Activated T-cell treated with anti-CD3 and anti-CD28 coated beads for 48 hours (primary cell): ENCODE results near the gene XRN1.
"Not testable (repeated sequence)": the region's sequence is repeated elsewhere in the genome, so short reads cannot be mapped to it uniquely, and the experiment has no call there.

Experiments
- DNase-seq: peaks from one replicate; pipeline ENCODE4 v3.0.0-alpha.2; 2020; ENCODE audit warnings: low read depth

Gene XRN1

DNA sequence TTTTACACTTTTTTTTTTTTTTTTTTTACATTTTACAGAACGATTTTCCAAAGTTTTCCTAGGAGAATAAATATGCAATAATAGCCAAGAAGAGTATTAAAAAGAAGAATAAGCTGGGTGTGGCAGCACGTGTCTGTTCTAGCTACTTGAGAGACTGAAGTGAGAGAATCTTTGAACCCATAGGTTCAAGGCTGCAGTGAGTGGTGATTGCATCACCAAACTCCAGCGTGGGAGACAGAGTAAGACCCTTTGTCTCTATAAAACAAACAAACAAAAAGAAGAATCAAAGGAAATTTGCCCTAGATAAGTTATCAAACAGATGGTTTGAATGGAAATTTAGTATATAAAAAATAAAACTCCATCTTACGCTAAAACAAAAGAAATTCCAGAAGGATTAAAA is 13.3 kb downstream of the XRN1 start:
- no peak for DNase-seq

DNA sequence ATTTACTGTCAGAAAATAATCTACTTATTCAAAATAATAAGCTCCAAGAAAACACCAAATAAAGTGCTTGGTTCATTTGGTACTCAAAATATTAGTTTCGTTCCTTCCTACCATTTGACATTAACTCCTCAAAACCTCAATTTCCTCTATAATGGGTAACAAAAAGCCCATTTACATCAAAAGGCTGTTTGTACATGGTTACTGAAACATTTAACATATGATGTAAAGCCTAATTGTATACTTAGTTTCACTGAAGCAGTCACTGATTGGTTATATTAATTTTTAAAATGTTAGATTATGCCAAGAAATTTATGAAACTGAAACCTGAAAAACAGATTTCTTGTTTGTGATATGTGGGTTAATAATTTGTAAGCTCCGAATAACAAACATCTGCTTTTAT is 14.7 kb downstream of the XRN1 start:
- no peak for DNase-seq

DNA sequence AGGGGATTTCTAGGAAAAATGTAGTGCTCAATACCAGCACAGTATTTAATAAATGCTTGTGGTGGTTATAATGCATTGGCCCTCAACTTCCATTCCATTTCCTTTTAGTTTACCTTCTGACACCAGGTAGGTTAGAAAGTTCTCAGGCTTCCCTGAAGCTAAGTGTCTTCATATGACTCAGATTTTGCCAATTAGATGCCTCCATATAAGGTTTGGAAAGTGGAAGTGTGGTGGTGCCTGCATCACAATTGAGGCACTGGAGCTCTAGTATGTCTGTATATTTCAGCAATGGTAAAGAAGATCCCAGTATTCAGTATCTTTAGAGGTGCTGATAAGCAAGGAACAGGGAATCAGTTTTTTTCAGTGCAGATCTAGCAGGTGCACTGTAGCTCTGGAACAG is 18.3 kb downstream of the XRN1 start:
- DNase-seq, result no peak

DNA sequence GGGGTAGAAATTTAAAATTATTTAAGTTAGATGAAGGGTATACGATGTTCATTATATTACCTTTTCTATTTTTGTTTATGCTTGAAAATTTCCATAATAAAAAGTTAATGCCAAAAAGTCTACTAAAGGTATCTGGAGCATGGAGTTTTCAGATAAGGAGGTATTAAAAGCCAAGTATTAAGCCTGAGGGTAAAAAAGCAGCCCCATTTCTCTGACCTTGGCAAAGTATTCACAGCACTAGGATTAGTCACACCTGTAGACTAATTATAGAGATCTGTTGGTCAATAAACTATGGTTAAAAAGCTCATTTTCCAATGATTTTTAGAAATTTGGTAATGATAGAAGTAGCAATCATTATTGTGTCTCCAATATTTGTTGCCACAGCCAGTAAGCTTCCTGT is 23.1 kb downstream of the XRN1 start:
- DNase-seq, result no peak

DNA sequence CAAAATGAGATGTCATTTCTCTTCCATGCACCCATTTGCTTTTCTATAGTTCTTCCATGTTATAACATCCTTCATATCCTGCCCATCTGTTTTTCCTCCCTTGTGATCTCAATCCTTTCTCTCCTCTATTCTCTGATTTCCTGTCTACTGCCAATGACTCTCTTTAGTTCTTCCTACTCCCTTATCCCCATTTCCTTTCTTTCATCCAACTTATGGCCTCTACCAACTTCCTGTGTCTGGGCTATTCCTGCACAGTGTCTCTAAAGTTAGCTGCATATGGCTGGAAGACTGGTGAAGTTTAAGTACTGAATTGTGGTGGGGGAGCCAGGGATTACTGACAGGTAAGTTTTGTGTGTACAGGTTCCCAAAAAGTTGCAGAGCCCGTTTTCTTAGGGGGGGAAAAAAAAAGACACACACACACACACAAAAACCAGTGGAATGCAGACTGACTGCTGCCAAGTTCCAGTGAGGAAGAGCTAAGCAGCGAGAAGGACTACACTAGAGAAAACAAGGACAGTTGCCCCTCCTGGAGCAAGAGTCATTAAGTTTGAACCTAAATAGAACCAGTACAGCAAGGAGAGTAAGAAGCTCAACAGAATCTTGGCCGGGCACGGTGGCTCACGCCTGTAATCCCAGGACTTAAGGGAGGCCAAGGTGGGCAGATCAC is 28.8 kb downstream of the XRN1 start:
- no peak for DNase-seq

DNA sequence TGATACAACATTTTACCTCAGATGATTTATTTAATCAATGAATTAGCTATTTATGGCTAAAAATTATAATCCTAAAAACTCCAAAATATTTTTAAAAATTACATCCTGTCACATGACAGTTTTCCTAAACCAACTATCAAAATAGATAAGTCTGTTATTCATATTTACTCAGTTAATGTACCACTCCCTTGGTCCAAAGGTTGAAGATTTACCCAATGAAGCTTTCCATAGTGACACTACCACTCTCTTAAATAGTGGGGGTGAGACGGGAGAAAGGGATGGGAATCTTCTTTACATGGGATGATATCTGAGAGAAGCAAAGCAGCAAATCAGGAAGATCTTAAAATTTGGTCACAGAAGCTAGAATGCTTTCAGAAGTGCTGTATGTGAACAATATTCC is 30.5 kb downstream of the XRN1 start:
- no peak for DNase-seq

DNA sequence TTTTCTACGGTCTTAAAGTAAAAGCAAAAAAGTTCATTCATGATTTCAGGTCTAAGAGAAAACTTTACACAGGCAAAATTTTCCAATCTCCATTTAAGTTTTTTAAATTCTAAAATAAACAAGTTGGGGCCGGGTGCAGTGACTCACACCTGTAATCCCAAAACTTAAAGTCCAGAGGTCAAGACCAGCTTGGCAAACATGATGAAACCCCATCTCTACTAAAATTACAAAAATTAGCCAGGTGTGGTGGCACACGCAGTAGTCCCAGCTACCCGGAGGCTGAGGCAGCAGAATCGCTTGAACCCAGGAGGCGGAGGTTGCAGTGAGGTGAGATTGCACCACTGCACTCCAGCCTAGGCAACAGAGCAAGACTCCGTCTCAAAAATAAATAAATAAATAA is 47.3 kb downstream of the XRN1 start:
- DNase-seq, result not testable (repeated sequence)

DNA sequence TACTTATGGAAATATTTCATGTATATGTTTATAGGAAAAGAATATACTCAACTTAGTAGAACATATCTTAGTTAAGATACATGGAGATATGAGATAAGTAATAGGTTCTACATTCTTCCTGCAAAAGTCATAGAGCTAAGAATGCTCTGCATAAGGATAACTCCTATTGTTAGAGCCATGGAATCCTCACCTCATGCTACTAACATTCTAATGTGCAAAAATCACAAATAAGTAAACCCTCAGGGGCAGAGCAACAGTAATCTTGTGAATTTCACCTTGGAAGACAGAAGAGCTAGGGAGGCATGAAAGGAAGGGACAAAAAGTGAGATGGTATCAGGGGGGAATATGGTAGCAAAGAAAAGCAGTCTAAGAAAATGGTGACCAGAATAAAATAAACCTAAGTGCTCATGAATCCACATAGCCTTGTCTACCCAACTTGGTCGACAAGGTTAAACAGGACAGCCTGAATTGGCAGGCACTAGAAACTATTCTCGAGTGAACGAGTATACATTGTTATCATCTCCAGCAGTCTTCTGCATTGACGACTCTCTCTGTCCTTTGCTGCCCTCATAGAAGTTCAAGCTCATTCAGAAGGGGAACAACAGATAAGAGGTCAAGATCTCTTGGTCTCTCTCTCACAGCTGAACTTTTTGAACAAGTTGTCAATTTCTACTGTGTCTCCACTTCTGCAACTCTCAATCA is 52.8 kb downstream of the XRN1 start:
- no peak for DNase-seq

DNA sequence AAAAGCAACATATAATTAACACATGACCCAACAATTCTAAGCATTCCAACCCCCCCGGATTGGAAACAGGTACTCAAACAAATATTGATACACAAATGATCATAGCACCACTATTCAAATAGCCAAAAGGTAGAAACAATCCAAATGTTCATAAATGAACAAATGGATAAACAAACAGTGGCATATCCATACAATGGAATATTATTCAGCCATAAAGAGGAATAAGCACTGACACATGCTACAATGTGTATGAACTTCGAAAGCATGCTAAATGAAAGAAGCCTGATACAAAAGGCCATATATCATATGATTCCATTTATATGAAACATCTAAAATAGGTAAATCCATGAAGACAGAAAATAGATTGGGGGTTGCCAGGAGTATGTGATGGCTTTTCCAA is 62.8 kb downstream of the XRN1 start:
- no peak for DNase-seq

DNA sequence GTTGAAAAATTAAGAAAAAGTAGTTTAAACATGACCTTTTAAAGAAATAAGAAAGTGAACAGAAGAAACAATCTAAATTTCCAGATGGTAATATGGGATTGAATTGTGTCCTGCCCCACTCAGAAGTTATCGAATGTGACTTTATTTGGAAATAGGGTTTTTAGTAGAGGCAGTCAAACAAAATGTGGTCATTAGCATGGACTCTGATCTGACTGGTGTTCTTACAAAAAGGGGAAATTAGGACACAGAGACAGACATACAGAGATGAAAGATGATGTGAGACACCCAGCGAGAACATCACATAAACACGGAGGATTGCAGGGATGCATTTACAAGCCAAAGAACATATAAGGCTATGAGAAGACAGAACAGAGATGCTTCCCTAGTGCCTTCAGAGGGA is 73.2 kb downstream of the XRN1 start:
- no peak for DNase-seq

DNA sequence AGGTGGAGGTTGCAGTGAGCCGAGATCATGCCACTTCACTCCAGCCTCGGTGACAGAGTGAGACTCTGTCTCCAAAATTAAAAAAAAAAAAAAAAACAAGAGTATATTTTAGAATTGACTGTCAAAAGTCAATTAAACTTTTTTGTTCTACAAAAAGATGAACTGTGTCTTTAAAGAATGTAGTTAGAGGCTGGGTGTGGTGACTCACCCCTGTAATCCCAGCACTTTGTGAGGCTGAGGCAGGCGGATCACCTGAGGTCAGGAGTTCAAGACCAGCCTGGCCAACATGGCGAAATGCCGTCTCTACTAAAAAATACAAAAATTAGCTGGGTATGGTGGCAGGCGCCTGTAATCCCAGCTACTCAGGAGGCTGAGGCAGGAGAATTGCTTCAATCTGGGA is 78.3 kb downstream of the XRN1 start:
- not testable (repeated sequence) for DNase-seq

DNA sequence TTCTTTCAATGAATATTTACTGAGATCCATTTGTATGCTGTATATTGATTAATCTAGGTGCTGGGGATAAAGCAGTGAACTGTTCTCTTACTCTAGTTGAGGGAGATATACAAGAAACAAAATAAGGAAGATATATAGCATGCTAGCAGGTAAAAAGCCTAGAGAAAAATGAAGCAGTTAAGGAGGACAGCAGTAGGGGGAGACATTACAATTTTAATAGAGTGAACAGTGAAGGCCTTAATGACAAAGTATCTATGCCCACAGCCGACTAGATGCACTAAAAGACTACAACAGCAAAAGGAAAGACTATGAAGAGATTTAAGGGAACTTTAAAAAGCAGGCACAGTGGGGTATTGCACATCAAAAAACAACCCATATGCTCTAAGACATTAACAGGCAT is 81.4 kb downstream of the XRN1 start:
- no peak for DNase-seq

DNA sequence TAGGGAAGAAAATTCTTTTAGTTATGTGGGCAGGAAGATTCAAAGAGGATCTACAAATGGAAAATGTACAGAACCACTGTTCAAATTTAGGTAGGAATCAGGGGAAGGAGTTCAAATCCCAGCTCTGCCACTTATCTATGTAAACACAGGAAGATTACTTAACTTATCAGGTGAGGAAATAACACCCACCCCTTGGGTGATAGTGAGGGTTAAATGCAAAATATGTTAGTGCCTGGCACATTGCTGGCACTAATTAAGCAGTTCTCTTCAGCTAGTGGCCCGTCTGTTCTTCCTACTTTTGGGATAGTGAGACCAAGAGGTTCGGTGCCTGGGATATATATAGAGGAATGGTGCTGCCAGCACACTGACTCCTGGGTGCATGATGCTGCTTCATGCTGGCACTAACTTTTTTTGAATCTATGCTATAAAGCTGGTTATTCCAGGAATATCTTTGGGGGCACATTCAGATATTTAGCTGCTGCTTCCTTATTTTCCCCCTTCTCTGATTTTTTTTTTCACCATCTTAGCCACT is 83.8 kb downstream of the XRN1 start:
- DNase-seq, result no peak

DNA sequence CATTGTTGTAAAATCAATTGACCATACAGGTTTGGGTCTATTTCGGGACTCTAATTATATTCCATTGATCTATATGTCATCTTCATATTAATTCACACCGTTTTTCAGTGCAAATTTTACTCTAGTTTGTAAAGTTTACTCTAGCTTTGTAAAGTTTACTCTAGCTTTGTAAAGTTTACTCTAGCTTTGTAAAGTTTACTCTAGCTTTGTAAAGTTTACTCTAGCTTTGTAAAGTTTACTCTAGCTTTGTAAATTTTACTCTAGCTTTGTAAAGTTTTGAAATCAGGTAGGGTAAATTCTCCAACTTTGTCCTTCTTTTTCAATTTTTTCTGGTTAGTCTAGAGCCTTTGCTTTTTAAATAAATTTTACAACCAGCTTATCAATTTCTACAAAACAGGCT is 84.4 kb downstream of the XRN1 start:
- DNase-seq, result not testable (repeated sequence)

DNA sequence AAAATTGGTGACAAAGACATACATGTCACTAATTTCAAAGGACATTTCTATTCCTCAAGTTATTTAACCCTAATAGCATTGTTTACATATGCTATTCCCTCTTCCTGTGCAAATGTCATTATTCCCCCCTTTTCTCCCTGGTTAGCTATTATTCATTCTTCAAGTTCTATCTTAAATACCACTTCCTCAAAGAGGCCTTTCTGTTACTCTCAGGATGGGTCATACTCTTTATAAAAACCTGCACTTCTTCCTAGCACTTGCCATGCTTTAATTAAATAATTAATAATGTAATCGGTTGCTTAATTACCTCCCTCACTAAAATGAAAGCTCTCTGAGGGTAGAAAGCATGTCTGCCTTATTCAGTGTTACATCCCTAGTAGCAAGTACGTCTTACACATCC is 88.5 kb downstream of the XRN1 start:
- no peak for DNase-seq

DNA sequence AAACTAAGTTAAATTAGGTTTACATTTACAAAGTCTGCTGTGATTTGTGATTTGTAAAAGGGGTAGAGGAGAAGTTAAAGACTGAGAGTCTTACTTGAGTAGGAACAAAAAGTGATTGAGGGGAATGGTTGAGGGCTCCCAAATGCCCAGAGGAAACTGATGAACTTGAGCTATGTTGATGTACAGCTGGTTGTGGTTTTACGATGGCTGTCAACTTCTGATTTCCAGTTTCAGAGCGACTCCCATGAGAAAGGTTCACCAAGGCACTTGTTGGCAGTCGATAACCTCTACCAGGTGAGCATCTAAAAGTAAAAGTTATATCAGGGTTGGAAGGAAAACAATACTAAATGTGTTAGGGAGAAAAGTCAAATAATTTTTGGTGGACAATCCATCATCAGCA is 91.0 kb downstream of the XRN1 start:
- DNase-seq, result no peak

DNA sequence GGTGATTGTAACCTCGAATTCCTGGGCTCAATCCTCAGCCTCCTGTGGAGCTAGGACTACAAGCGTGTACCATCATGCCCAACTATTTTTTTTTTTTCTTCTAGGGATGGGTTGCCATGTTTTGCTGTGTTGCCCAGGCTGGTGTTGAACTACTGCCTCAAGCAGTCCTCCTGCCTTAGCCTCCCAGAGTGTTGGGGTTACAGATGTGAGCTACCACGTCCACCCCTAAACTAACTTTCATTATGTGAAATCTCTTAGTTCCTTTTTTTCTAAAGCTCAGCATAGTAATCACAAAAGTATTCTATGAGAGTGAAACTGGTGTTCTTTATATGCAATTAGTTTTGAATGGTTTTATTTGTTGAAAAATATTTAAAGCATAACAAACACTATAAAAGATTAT is 92.1 kb downstream of the XRN1 start:
- DNase-seq, result no peak

DNA sequence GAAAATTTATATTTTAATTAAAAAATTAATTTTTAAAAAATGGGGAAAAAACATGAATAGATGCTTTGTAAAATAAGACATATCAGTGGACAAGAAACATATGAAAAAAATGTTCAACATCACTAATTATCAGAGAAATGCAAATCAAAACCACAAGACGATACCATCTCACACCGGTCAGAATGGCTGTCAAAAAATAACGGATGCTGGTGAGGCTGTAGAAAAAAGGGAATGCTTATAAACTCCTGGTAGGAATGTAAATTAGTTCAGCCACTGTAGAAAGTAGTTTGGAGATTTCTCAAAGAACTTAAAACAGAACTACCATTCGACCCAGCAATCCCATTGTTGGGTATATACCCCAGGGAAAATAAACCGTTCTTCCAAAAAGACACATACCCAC is 93.8 kb downstream of the XRN1 start:
- DNase-seq, result no peak

DNA sequence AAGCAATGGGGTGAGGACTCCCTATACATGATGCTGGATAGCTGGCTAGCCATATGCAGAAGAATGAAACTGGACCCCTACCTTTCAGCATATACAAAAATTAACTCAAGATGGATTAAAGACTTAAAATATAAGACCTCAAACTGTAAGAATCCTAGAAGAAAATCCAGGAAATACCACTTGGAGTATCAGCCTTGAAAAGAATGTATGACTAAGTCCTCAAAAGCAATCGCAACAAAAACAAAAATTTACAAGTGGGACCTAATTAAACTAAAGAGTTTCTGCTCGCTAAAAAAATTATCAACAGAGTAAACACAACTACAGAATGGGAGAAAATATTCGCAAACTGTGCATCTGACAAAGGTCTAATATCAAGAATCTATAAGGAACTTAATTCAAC is 94.3 kb downstream of the XRN1 start:
- no peak for DNase-seq

DNA sequence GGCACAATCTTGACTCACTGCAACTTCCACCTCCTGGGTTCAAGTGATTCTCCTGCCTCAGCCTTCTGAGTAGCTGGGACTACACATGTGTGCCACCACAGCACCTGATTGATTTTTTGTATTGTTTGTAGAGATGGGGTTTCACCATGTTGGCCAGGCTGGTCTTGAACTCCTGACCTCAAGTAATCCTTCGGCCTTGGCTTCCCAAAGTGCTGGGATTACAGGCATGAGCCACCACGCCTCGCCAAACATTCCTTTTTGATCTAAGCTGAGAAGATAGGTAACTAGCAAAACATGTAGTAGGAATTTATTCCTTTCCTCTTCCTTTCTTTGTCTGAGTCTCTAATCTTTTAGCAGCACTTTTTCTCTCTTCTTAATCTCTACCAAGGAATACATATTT is 95.1 kb downstream of the XRN1 start:
- not testable (repeated sequence) for DNase-seq

DNA sequence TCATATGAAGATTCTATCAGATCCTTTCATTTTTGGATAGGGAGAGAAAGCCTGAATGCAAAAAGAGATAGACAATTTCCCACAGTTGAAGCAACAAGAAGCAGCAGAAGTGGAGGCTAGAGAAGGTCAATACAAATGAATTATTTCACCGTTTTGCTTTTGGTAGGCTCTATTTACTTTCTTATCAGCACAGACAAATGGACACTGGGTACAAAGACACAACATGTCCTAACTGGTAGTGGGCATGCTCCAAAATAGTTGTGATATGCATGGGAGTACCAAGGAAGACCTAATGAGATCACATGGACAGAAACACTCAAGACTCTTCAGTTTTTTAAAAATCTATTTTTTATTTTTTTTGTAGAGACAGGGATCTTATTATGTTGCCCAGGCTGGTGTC is 99.4 kb downstream of the XRN1 start:
- no peak for DNase-seq

DNA sequence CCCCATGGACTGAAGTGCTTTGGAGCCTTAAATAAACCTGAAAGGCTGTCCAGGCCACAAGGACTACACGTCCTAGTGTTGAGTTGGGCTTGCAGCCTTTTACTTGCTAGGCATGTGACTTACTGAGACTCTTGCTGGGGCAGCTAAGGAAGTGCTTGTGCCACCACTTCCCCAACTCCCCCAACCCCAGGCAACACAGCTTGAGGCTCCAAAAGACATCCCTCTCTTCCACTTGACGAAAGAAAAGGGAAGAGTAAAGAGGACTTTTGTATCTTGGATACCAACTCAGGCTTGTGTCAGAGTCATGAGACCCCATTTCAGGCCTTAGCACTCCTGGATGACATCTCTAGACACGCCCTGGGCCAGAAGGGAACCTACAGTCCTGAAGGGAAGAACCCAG is 109.8 kb downstream of the XRN1 start:
- DNase-seq, result no peak

DNA sequence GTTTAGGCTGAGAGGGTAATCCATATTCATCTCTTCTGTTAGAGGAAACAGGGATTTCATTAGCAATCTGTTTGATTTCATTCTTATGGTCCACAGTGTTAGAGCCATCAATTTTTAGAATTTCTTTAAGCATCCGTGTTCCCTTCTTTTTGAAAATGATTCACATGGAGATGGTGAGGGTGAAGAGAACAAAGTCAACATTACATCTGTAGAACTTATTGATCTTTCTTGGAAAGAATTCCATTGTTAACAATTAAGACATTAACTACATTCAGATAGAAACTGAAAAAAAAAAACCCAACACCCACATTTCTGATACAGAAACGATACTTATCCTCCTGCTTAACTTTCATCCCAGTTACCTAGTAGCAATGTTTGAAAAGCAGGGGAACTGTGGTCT is 115.4 kb downstream of the XRN1 start:
- no peak for DNase-seq
